ENCODE measurements around the gene UNC5A.

The UNC5A gene

GRCh38 chr5:176784218-176785165 lies 25.9 kb upstream of the UNC5A start:
- no peaks in the 10 kb centered on the region for H3K36me3 ChIP-seq (ENCODE audit: control insufficient read depth, insufficient read depth, low read length)
- no peak overlapping the region for H3K27ac ChIP-seq (ENCODE audit: low read depth, low read length, severe bottlenecking)
- no peak overlapping the region for H3K4me3 ChIP-seq (ENCODE audit: extremely low read depth, insufficient read depth, low read length, poor library complexity, severe bottlenecking)
- 13 to 19% methylated on average over 9 to 12 of the region's 15 CpGs for WGBS, 2 experiments (ENCODE audit: insufficient coverage in 2 of 2)
- peaks cover 12% of the 10 kb centered on the region for H3K4me1 ChIP-seq (ENCODE audit: control insufficient read depth, insufficient read depth, low read length, poor library complexity, severe bottlenecking)
- H3K9me3 ChIP-seq (ENCODE audit: control insufficient read depth, low read length), result no peaks in the 10 kb centered on the region

DNA sequence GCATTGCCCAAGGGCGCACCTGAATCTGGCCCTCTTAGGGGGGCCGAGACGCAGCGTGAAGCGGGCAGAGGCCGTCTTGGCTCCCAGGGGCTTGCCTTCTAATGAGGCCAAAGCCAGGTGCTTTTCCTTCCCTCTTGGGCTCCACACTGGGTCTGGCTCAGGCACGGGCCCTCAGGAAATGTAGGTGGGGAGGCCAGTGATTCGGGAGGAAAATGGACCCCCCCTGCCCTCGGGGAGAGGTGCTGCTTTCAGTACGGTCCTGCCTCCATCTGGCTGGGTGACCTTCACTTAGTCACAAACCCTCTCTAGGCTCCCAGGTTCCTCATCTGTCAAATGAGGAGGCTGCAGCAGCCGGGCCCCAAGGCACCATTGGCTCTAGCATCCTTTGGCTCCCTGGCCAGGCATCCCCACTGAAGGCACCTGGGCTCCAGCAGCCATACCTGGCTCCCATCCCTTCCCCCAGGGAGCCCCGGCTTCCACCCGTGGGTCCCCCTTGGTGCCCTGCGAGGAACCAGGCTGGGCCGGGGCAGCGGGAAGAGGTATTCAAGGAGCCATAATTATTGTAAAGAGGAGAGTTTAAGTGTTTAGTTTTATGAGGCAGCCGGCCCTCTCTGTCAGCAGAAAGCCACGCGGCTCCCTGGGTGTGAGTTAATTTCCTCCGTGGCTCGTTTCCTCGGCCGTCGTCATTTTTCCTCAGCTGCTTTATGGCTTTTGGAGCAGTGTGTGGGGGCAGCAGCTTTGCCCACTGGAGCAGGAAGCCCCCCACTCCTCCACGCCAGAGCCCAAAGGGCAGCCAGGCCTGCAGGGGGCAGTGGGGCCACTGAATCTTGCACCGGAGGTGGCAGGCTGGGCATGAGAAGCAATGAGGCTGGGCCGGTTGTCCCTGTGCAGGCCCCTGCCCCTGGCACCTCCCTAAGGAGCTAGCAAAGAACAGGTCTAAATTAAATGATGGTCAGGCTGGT lies 24.9 kb upstream of the UNC5A start:
- Histone ChIP-seq H3K4me3 (ENCODE audit: extremely low read depth, insufficient read depth, low read length, poor library complexity, severe bottlenecking) (no peak overlapping the region), H3K9me3 (ENCODE audit: control insufficient read depth, low read length) (no peaks in the 10 kb centered on the region), H3K36me3 (ENCODE audit: control insufficient read depth, insufficient read depth, low read length) (no peaks in the 10 kb centered on the region), H3K27ac (ENCODE audit: low read depth, low read length, severe bottlenecking) (no peak overlapping the region), H3K4me1 (ENCODE audit: control insufficient read depth, insufficient read depth, low read length, poor library complexity, severe bottlenecking) (peaks cover 12% of the 10 kb centered on the region)
- WGBS, 2 experiments (ENCODE audit: insufficient coverage in 2 of 2), result 83 to 87% methylated on average over 12 to 25 of the region's 27 CpGs

GRCh38 chr5:176787676-176788075 lies 22.7 kb upstream of the UNC5A start:
- Histone ChIP-seq H3K9me3 (ENCODE audit: control insufficient read depth, low read length) (no peaks in the 10 kb centered on the region), H3K27ac (ENCODE audit: low read depth, low read length, severe bottlenecking) (no peak overlapping the region), H3K4me3 (ENCODE audit: extremely low read depth, insufficient read depth, low read length, poor library complexity, severe bottlenecking) (no peak overlapping the region), H3K4me1 (ENCODE audit: control insufficient read depth, insufficient read depth, low read length, poor library complexity, severe bottlenecking) (peaks cover 12% of the 10 kb centered on the region), H3K36me3 (ENCODE audit: control insufficient read depth, insufficient read depth, low read length) (no peaks in the 10 kb centered on the region)
- WGBS, 2 experiments (ENCODE audit: insufficient coverage in 2 of 2), result 82% methylated on average over 3 of the region's 3 CpGs; no CpG with 5 or more reads in 1 of the 2 experiments

DNA sequence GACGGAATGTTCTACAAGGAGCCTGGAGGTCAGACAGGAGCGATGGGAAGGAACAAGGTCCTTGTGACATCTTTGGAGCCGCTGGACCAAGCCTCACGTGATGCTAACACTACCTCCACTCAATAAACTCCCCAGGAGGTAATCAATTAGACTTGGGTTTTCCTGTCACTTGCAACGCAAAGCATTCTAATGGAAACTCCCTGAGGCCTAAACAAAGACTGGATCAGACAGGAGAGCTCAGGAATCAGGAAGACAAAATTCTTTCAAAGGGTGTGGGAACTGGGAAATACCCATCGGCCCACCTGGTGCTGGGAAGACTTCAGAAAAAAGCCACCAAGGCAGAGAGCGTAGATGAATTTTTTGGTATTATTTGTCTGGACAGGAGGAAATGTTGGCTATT lies 22.3 kb upstream of the UNC5A start:
- H3K9me3 ChIP-seq (ENCODE audit: control insufficient read depth, low read length), result no peaks in the 10 kb centered on the region
- no peaks in the 10 kb centered on the region for H3K36me3 ChIP-seq (ENCODE audit: control insufficient read depth, insufficient read depth, low read length)
- WGBS, 2 experiments (ENCODE audit: insufficient coverage in 2 of 2), result 63 to 86% methylated on average over 4 to 6 of the region's 7 CpGs
- no peak overlapping the region for H3K27ac ChIP-seq (ENCODE audit: low read depth, low read length, severe bottlenecking)
- peaks cover 12% of the 10 kb centered on the region for H3K4me1 ChIP-seq (ENCODE audit: control insufficient read depth, insufficient read depth, low read length, poor library complexity, severe bottlenecking)
- no peak overlapping the region for H3K4me3 ChIP-seq (ENCODE audit: extremely low read depth, insufficient read depth, low read length, poor library complexity, severe bottlenecking)

GRCh38 chr5:176788941-176789872 lies 21.2 kb upstream of the UNC5A start:
- 52 to 58% methylated on average over 18 to 19 of the region's 20 CpGs for WGBS, 2 experiments (ENCODE audit: insufficient coverage in 2 of 2)
- H3K4me1 ChIP-seq (ENCODE audit: control insufficient read depth, insufficient read depth, low read length, poor library complexity, severe bottlenecking), result peaks cover 10% of the 10 kb centered on the region

DNA sequence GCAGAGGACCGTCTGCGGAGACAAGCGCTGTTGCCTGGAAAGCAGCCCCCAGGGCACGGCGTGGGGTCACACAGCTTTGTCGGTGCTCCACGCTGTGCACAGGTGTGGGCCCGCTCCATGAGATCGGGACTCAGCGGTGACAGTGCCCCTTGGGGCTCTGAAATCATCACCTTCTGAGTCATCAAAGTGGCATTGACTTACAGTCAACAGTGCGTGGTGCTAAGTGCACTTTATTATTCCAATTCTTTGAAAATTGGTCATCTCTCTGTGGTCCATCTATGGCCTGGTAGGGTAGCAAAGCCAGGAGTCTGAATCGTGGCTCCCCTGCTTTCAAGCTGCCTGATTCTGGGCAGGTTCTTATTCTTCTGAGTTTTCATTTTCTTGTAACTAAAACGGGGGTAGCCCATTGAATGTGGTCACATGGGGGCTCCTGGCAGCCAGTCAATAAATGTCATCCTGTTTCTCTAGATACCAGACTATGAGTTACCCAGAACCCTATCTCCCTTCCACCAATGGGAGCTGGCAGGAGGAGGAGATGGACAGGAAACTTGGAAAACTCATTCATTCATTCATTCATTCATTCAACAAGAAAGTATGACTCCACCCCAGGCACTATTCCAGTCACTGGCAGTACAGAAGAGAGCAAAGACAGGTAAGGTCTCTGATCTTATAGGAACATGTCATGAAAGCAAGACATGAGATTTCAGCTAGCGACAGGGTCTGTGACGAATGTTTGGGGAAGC lies 20.3 kb upstream of the UNC5A start:
- Histone ChIP-seq H3K4me1 (ENCODE audit: control insufficient read depth, insufficient read depth, low read length, poor library complexity, severe bottlenecking) (peaks cover 1% of the 10 kb centered on the region), H3K9me3 (ENCODE audit: control insufficient read depth, low read length) (no peaks in the 10 kb centered on the region), H3K27ac (ENCODE audit: low read depth, low read length, severe bottlenecking) (no peak overlapping the region), H3K4me3 (ENCODE audit: extremely low read depth, insufficient read depth, low read length, poor library complexity, severe bottlenecking) (no peak overlapping the region), H3K36me3 (ENCODE audit: control insufficient read depth, insufficient read depth, low read length) (no peaks in the 10 kb centered on the region)
- WGBS, 2 experiments (ENCODE audit: insufficient coverage in 2 of 2), result 43 to 45% methylated on average over 14 to 15 of the region's 15 CpGs

More at GRCh38 chr5:176788941-176789872, 21.2 kb upstream of the UNC5A start:
- Histone ChIP-seq H3K4me3 (ENCODE audit: extremely low read depth, insufficient read depth, low read length, poor library complexity, severe bottlenecking) (no peak overlapping the region), H3K36me3 (ENCODE audit: control insufficient read depth, insufficient read depth, low read length) (no peaks in the 10 kb centered on the region), H3K27ac (ENCODE audit: low read depth, low read length, severe bottlenecking) (no peak overlapping the region), H3K9me3 (ENCODE audit: control insufficient read depth, low read length) (no peaks in the 10 kb centered on the region)

DNA sequence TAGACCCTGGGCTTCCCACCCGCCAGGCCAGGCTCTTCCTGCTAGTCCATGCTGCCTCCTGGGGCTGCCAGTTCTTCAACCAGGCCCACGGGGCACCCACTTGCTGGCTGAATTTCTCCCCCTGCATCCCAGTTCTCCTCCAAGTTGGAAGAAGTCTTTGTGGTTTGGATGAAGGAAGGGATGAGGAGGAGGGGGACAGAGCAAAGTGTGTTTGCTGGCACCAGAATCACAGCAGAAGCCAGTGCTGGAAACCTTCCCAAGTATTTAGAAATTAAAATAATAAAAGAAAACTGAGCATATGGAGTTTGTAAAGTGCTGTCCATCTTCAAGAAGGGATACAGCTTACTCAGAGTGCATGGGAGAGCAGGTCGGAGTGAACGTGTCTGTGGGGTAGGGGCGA lies 19.4 kb upstream of the UNC5A start:
- 88 to 97% methylated on average over 4 of the region's 5 CpGs for WGBS, 2 experiments (ENCODE audit: insufficient coverage in 2 of 2)
- Histone ChIP-seq H3K36me3 (ENCODE audit: control insufficient read depth, insufficient read depth, low read length) (no peaks in the 10 kb centered on the region), H3K4me3 (ENCODE audit: extremely low read depth, insufficient read depth, low read length, poor library complexity, severe bottlenecking) (no peak overlapping the region), H3K4me1 (ENCODE audit: control insufficient read depth, insufficient read depth, low read length, poor library complexity, severe bottlenecking) (no peaks in the 10 kb centered on the region), H3K9me3 (ENCODE audit: control insufficient read depth, low read length) (no peaks in the 10 kb centered on the region), H3K27ac (ENCODE audit: low read depth, low read length, severe bottlenecking) (no peak overlapping the region)

- Histone ChIP-seq H3K27ac (ENCODE audit: low read depth, low read length, severe bottlenecking) (no peak overlapping the region), H3K4me1 (ENCODE audit: control insufficient read depth, insufficient read depth, low read length, poor library complexity, severe bottlenecking) (peaks cover 3% of the 10 kb centered on the region), H3K36me3 (ENCODE audit: control insufficient read depth, insufficient read depth, low read length) (no peaks in the 10 kb centered on the region), H3K9me3 (ENCODE audit: control insufficient read depth, low read length) (no peaks in the 10 kb centered on the region), H3K4me3 (ENCODE audit: extremely low read depth, insufficient read depth, low read length, poor library complexity, severe bottlenecking) (no peak overlapping the region)
- WGBS, 2 experiments (ENCODE audit: insufficient coverage in 2 of 2), result 76 to 78% methylated on average over 14 to 15 of the region's 18 CpGs
These were observed 17.6 kb upstream of the UNC5A start for GRCh38 chr5:176792655-176793342.

DNA sequence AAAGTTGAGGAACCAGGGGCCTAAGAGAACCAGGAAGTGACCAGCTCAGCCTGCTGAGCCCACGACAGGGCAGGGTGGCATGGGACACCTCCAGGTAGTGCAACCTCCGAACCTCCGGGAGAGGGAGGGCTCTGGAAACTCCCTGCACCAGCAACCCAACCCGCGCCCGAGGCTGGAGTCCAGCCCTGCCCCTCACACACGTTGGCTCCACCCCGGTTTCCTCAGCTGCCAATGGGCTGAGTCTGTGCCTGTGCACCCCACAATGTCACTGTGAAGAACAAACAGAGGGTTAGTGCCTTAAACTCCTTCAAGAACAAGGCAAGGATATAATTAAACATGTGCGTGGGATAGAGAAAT lies 17.0 kb upstream of the UNC5A start:
- H3K27ac ChIP-seq (ENCODE audit: low read depth, low read length, severe bottlenecking), result no peak overlapping the region
- H3K36me3 ChIP-seq (ENCODE audit: control insufficient read depth, insufficient read depth, low read length), result no peaks in the 10 kb centered on the region
- WGBS, 2 experiments (ENCODE audit: insufficient coverage in 2 of 2), result 45 to 49% methylated on average over 6 to 9 of the region's 9 CpGs
- H3K4me3 ChIP-seq (ENCODE audit: extremely low read depth, insufficient read depth, low read length, poor library complexity, severe bottlenecking), result no peak overlapping the region
- H3K4me1 ChIP-seq (ENCODE audit: control insufficient read depth, insufficient read depth, low read length, poor library complexity, severe bottlenecking), result peaks cover 3% of the 10 kb centered on the region
- H3K9me3 ChIP-seq (ENCODE audit: control insufficient read depth, low read length), result no peaks in the 10 kb centered on the region
